Measurements from ENCODE around the gene C1orf159.

The C1orf159 gene

GRCh38 chr1:1092149-1092855 lies 23.6 kb downstream of the C1orf159 start:
- no peaks in the 10 kb centered on the region for H3K27me3 ChIP-seq (ENCODE audit: control insufficient read depth, insufficient read depth, low read length)
- no peak overlapping the region for H3K9ac ChIP-seq (ENCODE audit: low read depth, low read length)
- H3K4me1 ChIP-seq (ENCODE audit: control insufficient read depth, insufficient read depth, low read length), result no peaks in the 10 kb centered on the region
- peaks cover 2% of the 10 kb centered on the region for H3K9me3 ChIP-seq (ENCODE audit: control insufficient read depth, insufficient read depth, low read length)
- peaks cover 4% of the 10 kb centered on the region for H3K36me3 ChIP-seq (ENCODE audit: control insufficient read depth, insufficient read depth, low read length)
- H3K4me3 ChIP-seq (ENCODE audit: low read depth, low read length), result no peak overlapping the region

- H3K4me1 ChIP-seq (ENCODE audit: control insufficient read depth, insufficient read depth, low read length), result no peaks in the 10 kb centered on the region
- H3K4me3 ChIP-seq (ENCODE audit: low read depth, low read length), result no peak overlapping the region
- no peak overlapping the region for H3K9ac ChIP-seq (ENCODE audit: low read depth, low read length)
- peaks cover 4% of the 10 kb centered on the region for H3K36me3 ChIP-seq (ENCODE audit: control insufficient read depth, insufficient read depth, low read length)
- peaks cover 2% of the 10 kb centered on the region for H3K9me3 ChIP-seq (ENCODE audit: control insufficient read depth, insufficient read depth, low read length)
- H3K27me3 ChIP-seq (ENCODE audit: control insufficient read depth, insufficient read depth, low read length), result no peaks in the 10 kb centered on the region
Observed at GRCh38 chr1:1091344-1092148, 24.3 kb downstream of the C1orf159 start.

DNA sequence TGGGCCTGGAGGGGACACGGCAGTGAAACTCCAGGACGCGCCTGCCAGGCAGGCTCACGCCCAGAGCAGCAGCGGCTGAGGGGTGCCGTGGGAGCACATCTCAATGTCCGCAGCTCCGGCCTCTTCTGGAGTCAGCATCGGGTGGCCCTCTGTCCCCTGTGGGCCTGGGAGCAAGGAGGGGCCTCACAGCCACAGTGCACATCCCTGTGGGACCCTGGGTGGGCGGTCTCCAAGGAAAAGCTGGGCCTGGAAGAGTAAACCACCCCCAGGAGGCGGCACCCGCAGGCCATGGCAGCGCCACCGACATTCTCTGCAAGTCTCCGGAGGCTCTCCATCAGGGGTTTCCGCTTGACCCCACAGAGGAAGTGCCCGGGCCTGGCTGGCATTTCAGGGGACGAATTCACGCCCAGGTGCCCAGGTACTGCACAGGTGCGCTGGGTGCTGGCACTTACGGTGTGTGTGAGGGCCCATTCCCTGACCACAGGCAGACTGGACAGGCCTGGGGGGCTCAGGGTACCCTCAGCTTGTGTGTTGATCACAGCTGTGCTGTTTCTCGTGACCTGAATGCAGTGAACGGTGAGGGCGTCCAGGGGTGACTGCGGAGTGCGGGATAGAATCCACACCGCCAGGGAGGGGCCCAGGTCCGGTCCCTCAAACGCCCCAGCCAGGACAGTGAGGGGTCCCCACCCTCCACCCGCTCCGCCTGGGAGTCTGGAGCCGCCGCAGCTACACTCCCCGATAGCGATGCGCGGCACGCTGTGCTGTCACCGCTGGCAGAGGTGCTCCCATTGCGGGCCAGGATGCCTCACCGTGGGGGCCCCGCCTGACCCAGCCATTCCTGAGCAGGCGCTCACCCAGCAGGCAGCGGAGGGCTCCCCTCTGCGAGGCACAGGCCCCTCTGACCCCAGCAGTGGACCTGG lies 25.2 kb downstream of the C1orf159 start:
- Histone ChIP-seq H3K36me3 (ENCODE audit: control insufficient read depth, insufficient read depth, low read length) (peaks cover 4% of the 10 kb centered on the region), H3K9ac (ENCODE audit: low read depth, low read length) (no peak overlapping the region), H3K4me3 (ENCODE audit: low read depth, low read length) (no peak overlapping the region), H3K4me1 (ENCODE audit: control insufficient read depth, insufficient read depth, low read length) (no peaks in the 10 kb centered on the region), H3K27me3 (ENCODE audit: control insufficient read depth, insufficient read depth, low read length) (no peaks in the 10 kb centered on the region), H3K9me3 (ENCODE audit: control insufficient read depth, insufficient read depth, low read length) (peaks cover 2% of the 10 kb centered on the region)

GRCh38 chr1:1089731-1090423 lies 26.0 kb downstream of the C1orf159 start:
- Histone ChIP-seq H3K36me3 (ENCODE audit: control insufficient read depth, insufficient read depth, low read length) (peaks cover 4% of the 10 kb centered on the region), H3K4me3 (ENCODE audit: low read depth, low read length) (no peak overlapping the region), H3K27me3 (ENCODE audit: control insufficient read depth, insufficient read depth, low read length) (no peaks in the 10 kb centered on the region), H3K9ac (ENCODE audit: low read depth, low read length) (no peak overlapping the region), H3K9me3 (ENCODE audit: control insufficient read depth, insufficient read depth, low read length) (no peaks in the 10 kb centered on the region), H3K4me1 (ENCODE audit: control insufficient read depth, insufficient read depth, low read length) (no peaks in the 10 kb centered on the region)

DNA sequence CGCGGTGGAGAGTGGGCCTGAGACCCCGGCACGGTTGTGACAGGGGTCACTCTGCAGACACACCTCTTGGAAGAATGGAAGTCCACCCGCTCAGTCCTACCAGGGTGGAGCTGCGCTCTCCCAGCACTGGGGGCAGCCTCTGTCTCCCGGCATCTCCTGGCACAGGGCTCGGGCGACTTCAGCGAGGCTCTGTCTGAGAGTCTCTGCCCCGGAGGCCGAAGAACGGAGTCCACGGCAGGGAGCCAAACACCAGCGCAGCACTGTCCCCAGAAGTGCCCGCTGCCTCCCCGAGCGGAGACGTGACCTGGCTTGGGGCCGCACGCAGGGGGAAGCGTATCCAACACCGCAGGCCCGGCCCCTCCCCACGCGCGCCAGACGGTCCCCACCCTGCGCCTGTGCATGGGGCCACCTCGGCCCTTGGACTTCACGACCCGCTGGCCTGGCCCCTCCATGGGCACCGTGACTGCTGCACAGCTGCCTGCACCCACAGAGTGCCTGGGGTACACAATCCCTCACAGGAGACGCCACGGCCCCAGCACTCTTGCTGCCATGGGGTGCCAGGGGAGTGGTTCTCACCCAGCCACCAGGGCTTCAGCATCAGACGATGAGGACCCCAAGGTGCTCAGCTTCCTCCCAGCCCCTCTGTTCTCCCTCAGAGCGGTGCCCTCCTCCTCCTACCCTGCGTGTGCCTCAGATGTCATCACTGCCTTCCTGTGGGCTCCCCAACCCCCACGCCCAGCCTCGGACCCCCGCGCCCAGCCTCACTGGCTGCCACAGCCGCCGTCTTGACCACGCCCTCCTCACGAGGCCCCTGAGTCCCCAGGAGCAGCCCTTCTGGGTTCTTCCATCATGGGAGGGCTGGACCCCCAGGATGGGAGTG lies 26.8 kb downstream of the C1orf159 start:
- Histone ChIP-seq H3K9ac (ENCODE audit: low read depth, low read length) (no peak overlapping the region), H3K36me3 (ENCODE audit: control insufficient read depth, insufficient read depth, low read length) (peaks cover 4% of the 10 kb centered on the region), H3K4me3 (ENCODE audit: low read depth, low read length) (no peak overlapping the region), H3K4me1 (ENCODE audit: control insufficient read depth, insufficient read depth, low read length) (no peaks in the 10 kb centered on the region), H3K9me3 (ENCODE audit: control insufficient read depth, insufficient read depth, low read length) (no peaks in the 10 kb centered on the region), H3K27me3 (ENCODE audit: control insufficient read depth, insufficient read depth, low read length) (no peaks in the 10 kb centered on the region)

- Histone ChIP-seq H3K4me3 (ENCODE audit: low read depth, low read length) (no peak overlapping the region), H3K9ac (ENCODE audit: low read depth, low read length) (no peak overlapping the region), H3K4me1 (ENCODE audit: control insufficient read depth, insufficient read depth, low read length) (no peaks in the 10 kb centered on the region), H3K36me3 (ENCODE audit: control insufficient read depth, insufficient read depth, low read length) (peaks cover 4% of the 10 kb centered on the region), H3K27me3 (ENCODE audit: control insufficient read depth, insufficient read depth, low read length) (no peaks in the 10 kb centered on the region), H3K9me3 (ENCODE audit: control insufficient read depth, insufficient read depth, low read length) (no peaks in the 10 kb centered on the region)
Observed at GRCh38 chr1:1088029-1088800, 27.7 kb downstream of the C1orf159 start.

GRCh38 chr1:1087351-1088028 lies 28.4 kb downstream of the C1orf159 start:
- H3K36me3 ChIP-seq (ENCODE audit: control insufficient read depth, insufficient read depth, low read length), result peaks cover 4% of the 10 kb centered on the region
- H3K9me3 ChIP-seq (ENCODE audit: control insufficient read depth, insufficient read depth, low read length), result no peaks in the 10 kb centered on the region
- no peaks in the 10 kb centered on the region for H3K27me3 ChIP-seq (ENCODE audit: control insufficient read depth, insufficient read depth, low read length)
- no peak overlapping the region for H3K9ac ChIP-seq (ENCODE audit: low read depth, low read length)
- H3K4me1 ChIP-seq (ENCODE audit: control insufficient read depth, insufficient read depth, low read length), result no peaks in the 10 kb centered on the region
- no peak overlapping the region for H3K4me3 ChIP-seq (ENCODE audit: low read depth, low read length)

DNA sequence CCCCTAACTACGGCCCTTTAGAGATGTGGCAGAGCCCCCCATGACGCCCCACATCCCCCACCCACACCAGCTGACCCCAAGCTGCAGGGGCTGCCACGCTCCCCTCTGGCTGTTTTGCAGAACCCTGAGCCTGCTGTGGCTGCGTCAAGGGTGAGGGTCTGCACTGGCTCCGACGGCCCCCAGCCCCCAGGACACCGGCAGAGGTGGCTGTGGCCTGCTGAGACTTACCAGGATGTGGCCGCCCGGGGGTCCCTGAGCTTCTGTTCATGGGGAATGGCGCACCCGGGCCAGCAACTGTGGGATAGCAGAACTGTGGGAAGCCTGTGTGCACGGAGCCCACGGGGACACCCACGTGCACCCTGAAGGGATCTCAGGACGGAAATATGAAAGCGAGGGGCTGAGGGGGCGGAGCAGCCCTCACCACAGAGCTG lies 29.0 kb downstream of the C1orf159 start:
- no peaks in the 10 kb centered on the region for H3K9me3 ChIP-seq (ENCODE audit: control insufficient read depth, insufficient read depth, low read length)
- H3K27me3 ChIP-seq (ENCODE audit: control insufficient read depth, insufficient read depth, low read length), result no peaks in the 10 kb centered on the region
- H3K4me3 ChIP-seq (ENCODE audit: low read depth, low read length), result no peak overlapping the region
- H3K9ac ChIP-seq (ENCODE audit: low read depth, low read length), result no peak overlapping the region
- H3K36me3 ChIP-seq (ENCODE audit: control insufficient read depth, insufficient read depth, low read length), result peaks cover 4% of the 10 kb centered on the region
- H3K4me1 ChIP-seq (ENCODE audit: control insufficient read depth, insufficient read depth, low read length), result no peaks in the 10 kb centered on the region

- Histone ChIP-seq H3K9ac (ENCODE audit: low read depth, low read length) (no peak overlapping the region), H3K36me3 (ENCODE audit: control insufficient read depth, insufficient read depth, low read length) (peaks cover 4% of the 10 kb centered on the region), H3K4me1 (ENCODE audit: control insufficient read depth, insufficient read depth, low read length) (no peaks in the 10 kb centered on the region), H3K4me3 (ENCODE audit: low read depth, low read length) (no peak overlapping the region), H3K9me3 (ENCODE audit: control insufficient read depth, insufficient read depth, low read length) (no peaks in the 10 kb centered on the region), H3K27me3 (ENCODE audit: control insufficient read depth, insufficient read depth, low read length) (no peaks in the 10 kb centered on the region)
Observed at GRCh38 chr1:1085911-1086841, 29.7 kb downstream of the C1orf159 start.

Data from iPS-15b (cell line).